HEK293 (cell line): ENCODE results near the gene ADORA3.

Experiments used
- CTCF ChIA-PET: fragments of 350-600 bp; formaldehyde crosslinking; extraction: SDS; loops from one replicate; lab custom pipeline; 2021; ENCODE audit warnings: antibody characterized with exemption; lab: Yijun Ruan, JAX
- POLR2A ChIA-PET: fragments of 300-600 bp; formaldehyde crosslinking; extraction: SDS; loops from one replicate; lab custom pipeline; 2020; ENCODE audit warnings: antibody characterized with exemption, inconsistent platforms; lab: Yijun Ruan, JAX
- H3K27ac ChIP-seq: fragments of 200-500 bp; sonication (Bioruptor generic); 2 replicates; pipeline ENCODE4 v1.5.1; 2014; ENCODE audit warnings: low read depth, low read length, control low read depth, inconsistent platforms; ENCODE audit errors: extremely low read depth
- H3K36me3 ChIP-seq, 2 experiments: fragments of 200-500 bp in 1 of 2; sonication (Bioruptor generic) in 1 of 2; 1 replicate in 1 of 2; 2 replicates in 1 of 2; pipeline ENCODE4 v1.5.1; 2014 to 2017; ENCODE audit warnings: inconsistent platforms in 2 of 2, low read length in 2 of 2; ENCODE audit not compliant: control insufficient read depth in 2 of 2, insufficient read depth in 1 of 2
- H3K4me1 ChIP-seq: fragments of 200-500 bp; sonication (Bioruptor generic); 2 replicates; pipeline ENCODE4 v1.5.1; 2014; ENCODE audit warnings: mild to moderate bottlenecking, low read length, inconsistent platforms; ENCODE audit not compliant: control insufficient read depth, insufficient read depth
- H3K4me3 ChIP-seq: 2 replicates; pipeline ENCODE4 v1.5.1; 2011; ENCODE audit warnings: low read depth, mild to moderate bottlenecking, control low read depth, low read length, moderate library complexity
- H3K9me3 ChIP-seq: fragments of 200-500 bp; sonication (Bioruptor generic); 2 replicates; pipeline ENCODE4 v1.5.1; 2014; ENCODE audit warnings: low read depth, low read length, inconsistent platforms; ENCODE audit not compliant: control insufficient read depth, insufficient read depth
- GLIS1 ChIP-seq: fragments of 450-650 bp; formaldehyde crosslinking; IDR thresholded peaks from 2 replicates; pipeline ENCODE4 v1.5.1; 2016; ENCODE audit warnings: missing biosample characterization, missing genetic modification characterization
- KLF17 ChIP-seq: fragments of 450-650 bp; formaldehyde crosslinking; IDR thresholded peaks from 2 replicates; pipeline ENCODE4 v1.5.1; 2016; ENCODE audit warnings: missing biosample characterization, missing genetic modification characterization
- PRDM1 ChIP-seq: fragments of 450-650 bp; formaldehyde crosslinking; IDR thresholded peaks from 2 replicates; pipeline ENCODE4; 2016; ENCODE audit warnings: missing biosample characterization, missing genetic modification characterization
- SALL2 ChIP-seq: fragments of 450-650 bp; formaldehyde crosslinking; IDR thresholded peaks from 2 replicates; pipeline ENCODE4 v1.5.0; 2017; ENCODE audit warnings: missing biosample characterization, mild to moderate bottlenecking, missing genetic modification characterization, borderline replicate concordance
- WT1 ChIP-seq: fragments of 450-650 bp; formaldehyde crosslinking; IDR thresholded peaks from 2 replicates; pipeline ENCODE4 v1.5.1; 2016; ENCODE audit warnings: missing biosample characterization, missing genetic modification characterization
- YY1 ChIP-seq: fragments of 450-650 bp; formaldehyde crosslinking; IDR thresholded peaks from 2 replicates; pipeline ENCODE4 v1.5.1; 2018; ENCODE audit warnings: missing biosample characterization, missing genetic modification characterization
- ZBTB10 ChIP-seq: fragments of 450-650 bp; formaldehyde crosslinking; IDR thresholded peaks from 2 replicates; pipeline ENCODE4 v1.5.1; 2016; ENCODE audit warnings: missing biosample characterization, missing genetic modification characterization
- ZBTB20 ChIP-seq: fragments of 450-650 bp; formaldehyde crosslinking; IDR thresholded peaks from 2 replicates; pipeline ENCODE4 v1.5.1; 2016; ENCODE audit warnings: missing biosample characterization, missing genetic modification characterization
- ZBTB44 ChIP-seq: fragments of 450-650 bp; IDR thresholded peaks from 2 replicates; pipeline ENCODE4 v1.5.1; 2018; ENCODE audit warnings: missing biosample characterization, mild to moderate bottlenecking, missing genetic modification characterization
- ZFP69B ChIP-seq: fragments of 450-650 bp; formaldehyde crosslinking; IDR thresholded peaks from 2 replicates; pipeline ENCODE4 v1.5.1; 2016; ENCODE audit warnings: missing biosample characterization, missing genetic modification characterization
- ZNF157 ChIP-seq: fragments of 450-650 bp; formaldehyde crosslinking; IDR thresholded peaks from 2 replicates; pipeline ENCODE4 v1.5.1; 2016; ENCODE audit warnings: missing biosample characterization, missing genetic modification characterization
- ZNF266 ChIP-seq: fragments of 450-650 bp; formaldehyde crosslinking; IDR thresholded peaks from 2 replicates; pipeline ENCODE4 v1.5.1; 2016; ENCODE audit warnings: missing biosample characterization, missing genetic modification characterization, low read depth
- ZNF335 ChIP-seq: fragments of 450-650 bp; formaldehyde crosslinking; conservative IDR thresholded peaks from 2 replicates; pipeline ENCODE4 v1.5.1; 2016; ENCODE audit warnings: missing biosample characterization, missing genetic modification characterization
- ZNF354C ChIP-seq: fragments of 450-650 bp; formaldehyde crosslinking; IDR thresholded peaks from 2 replicates; pipeline ENCODE4 v1.5.1; 2016; ENCODE audit warnings: missing biosample characterization, missing genetic modification characterization, low read depth, borderline replicate concordance
- ZNF366 ChIP-seq: fragments of 450-650 bp; formaldehyde crosslinking; conservative IDR thresholded peaks from 2 replicates; pipeline ENCODE4 v1.5.1; 2016; ENCODE audit warnings: missing biosample characterization, missing genetic modification characterization
- ZNF404 ChIP-seq: fragments of 450-650 bp; formaldehyde crosslinking; IDR thresholded peaks from 2 replicates; pipeline ENCODE4 v1.5.1; 2017; ENCODE audit warnings: missing biosample characterization, missing genetic modification characterization
- ZNF549 ChIP-seq: fragments of 450-650 bp; IDR thresholded peaks from 2 replicates; pipeline ENCODE4 v1.5.1; 2018; ENCODE audit warnings: missing biosample characterization, missing genetic modification characterization, mild to moderate bottlenecking, inconsistent platforms, moderate library complexity
- ZNF600 ChIP-seq: fragments of 450-650 bp; formaldehyde crosslinking; IDR thresholded peaks from 2 replicates; pipeline ENCODE4 v1.5.1; 2016; ENCODE audit warnings: missing biosample characterization, missing genetic modification characterization
- ZNF701 ChIP-seq: fragments of 450-650 bp; formaldehyde crosslinking; IDR thresholded peaks from 2 replicates; pipeline ENCODE4 v1.5.1; 2016; ENCODE audit warnings: missing biosample characterization, missing genetic modification characterization
- ZNF776 ChIP-seq: fragments of 450-650 bp; formaldehyde crosslinking; IDR thresholded peaks from 2 replicates; pipeline ENCODE4 v1.5.0; 2017; ENCODE audit warnings: missing biosample characterization, missing genetic modification characterization, borderline replicate concordance
- ZNF777 ChIP-seq: fragments of 450-650 bp; formaldehyde crosslinking; IDR thresholded peaks from 2 replicates; pipeline ENCODE4 v1.5.1; 2017; ENCODE audit warnings: missing biosample characterization, missing genetic modification characterization, borderline replicate concordance
- ZNF785 ChIP-seq: fragments of 450-650 bp; formaldehyde crosslinking; IDR thresholded peaks from 2 replicates; pipeline ENCODE4 v1.5.1; 2016; ENCODE audit warnings: missing biosample characterization, missing genetic modification characterization
- ZNF837 ChIP-seq: fragments of 450-650 bp; formaldehyde crosslinking; IDR thresholded peaks from 2 replicates; pipeline ENCODE4 v1.5.1; 2016; ENCODE audit warnings: missing biosample characterization, missing genetic modification characterization
- ZSCAN5A ChIP-seq: fragments of 450-650 bp; formaldehyde crosslinking; IDR thresholded peaks from 2 replicates; pipeline ENCODE4 v1.5.1; 2016; ENCODE audit warnings: missing biosample characterization, missing genetic modification characterization
- TF ChIP-seq, protein P1 (sequence below): fragments of 450-650 bp; formaldehyde crosslinking; IDR thresholded peaks from 2 replicates; pipeline ENCODE4 v1.5.1; 2016; ENCODE audit warnings: missing biosample characterization, missing genetic modification characterization

Gene ADORA3

DNA sequence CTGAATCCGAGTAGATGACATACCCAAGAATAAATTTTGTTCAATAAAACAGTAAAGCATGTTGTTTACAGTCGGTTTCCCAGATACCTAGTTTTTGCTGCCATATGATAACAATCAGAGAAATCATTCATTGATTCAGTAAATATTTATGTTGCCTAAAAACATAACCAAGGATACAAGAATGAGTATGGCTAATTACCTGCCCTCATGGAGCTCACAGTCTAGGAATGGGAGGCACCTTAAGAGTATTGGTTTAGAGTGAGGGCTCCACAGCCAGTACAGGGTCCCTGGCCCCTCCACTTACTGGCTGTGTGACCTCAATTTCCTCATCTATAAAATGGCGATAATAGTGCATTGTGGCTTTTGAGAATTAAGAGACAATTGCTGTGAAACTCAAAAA lies 53.2 kb downstream of the ADORA3 start:
- TF ChIP-seq ZNF366 (tag by site-specific recombination) (no peak), ZNF404 (no peak)
- no peaks in the 10 kb centered on the region for H3K9me3 ChIP-seq
- no peaks in the 10 kb centered on the region for H3K4me1 ChIP-seq
- H3K4me3 ChIP-seq, result peak overlapping the region; percentile 99
- no peak overlapping the region for H3K27ac ChIP-seq
- ChIA-PET CTCF (interaction anchor here (0.6 to 0.8 kb wide), 2 partner anchors 210 to 348 kb away, joined by 4 read pairs; no protein-coding TSS in a partner anchor), POLR2A (no interaction called here)
- peaks cover 16 to 71% of the 10 kb centered on the region in 2 experiments; a peak in 2 of 3 replicates for H3K36me3 ChIP-seq

DNA sequence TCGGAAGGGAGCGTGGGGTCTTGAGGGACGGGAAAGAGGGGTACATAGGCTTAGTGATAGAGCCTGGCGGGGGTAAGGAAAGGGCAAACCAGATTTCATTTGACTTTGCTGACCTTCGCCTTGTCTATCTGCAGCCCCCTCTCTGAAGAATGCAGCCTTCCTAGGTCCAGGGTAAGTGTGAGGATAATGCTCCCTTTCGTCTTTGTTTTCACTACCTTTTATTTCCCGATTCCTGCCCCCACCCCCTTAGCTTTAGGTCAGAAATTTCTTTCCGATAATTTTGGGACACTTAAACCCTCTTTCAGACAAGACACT lies 53.8 kb downstream of the ADORA3 start:
- CTCF ChIA-PET, result interaction anchor here (0.8 kb wide), 1 partner anchor 211 kb away, joined by 4 read pairs; no protein-coding TSS in a partner anchor
- H3K36me3 ChIP-seq, result peaks cover 16 to 71% of the 10 kb centered on the region in 2 experiments; a peak in 2 of 3 replicates
- POLR2A ChIA-PET, result interaction anchor here (1.2 kb wide), 1 partner anchor 289 kb away, joined by 3 read pairs; the partner anchor contains the start of gene INKA2
- no peak for TF ChIP-seq ZNF777 (tag by site-specific recombination)
- TF ChIP-seq ZNF354C, result no peak
- 0 out of 2 replicates have a peak, but pooled peaks have one; percentile 19 for TF ChIP-seq WT1 (tag by site-specific recombination)
- TF ChIP-seq ZNF785 (tag by site-specific recombination), result no peak
- peak; percentile 85; the same call in 1 of the 2 replicates for TF ChIP-seq PRDM1
- TF ChIP-seq ZNF776 (tag by site-specific recombination), result no peak
- TF ChIP-seq ZSCAN5A (tag by site-specific recombination), result 0 out of 2 replicates have a peak, but pooled peaks have one; percentile 17
- TF ChIP-seq ZBTB44 (tag by site-specific recombination), result no peak
- peak; percentile 40; the same call in 1 of the 2 replicates for TF ChIP-seq KLF17
- no peak for TF ChIP-seq ZBTB20
- 0 out of 2 replicates have a peak, but pooled peaks have one; percentile 2 for TF ChIP-seq ZBTB10
- no peak for TF ChIP-seq GLIS1
- no peak for TF ChIP-seq ZNF701
- no peak for TF ChIP-seq SALL2
- TF ChIP-seq ZFP69B (tag by site-specific recombination), result no peak
- TF ChIP-seq, protein P1, sequence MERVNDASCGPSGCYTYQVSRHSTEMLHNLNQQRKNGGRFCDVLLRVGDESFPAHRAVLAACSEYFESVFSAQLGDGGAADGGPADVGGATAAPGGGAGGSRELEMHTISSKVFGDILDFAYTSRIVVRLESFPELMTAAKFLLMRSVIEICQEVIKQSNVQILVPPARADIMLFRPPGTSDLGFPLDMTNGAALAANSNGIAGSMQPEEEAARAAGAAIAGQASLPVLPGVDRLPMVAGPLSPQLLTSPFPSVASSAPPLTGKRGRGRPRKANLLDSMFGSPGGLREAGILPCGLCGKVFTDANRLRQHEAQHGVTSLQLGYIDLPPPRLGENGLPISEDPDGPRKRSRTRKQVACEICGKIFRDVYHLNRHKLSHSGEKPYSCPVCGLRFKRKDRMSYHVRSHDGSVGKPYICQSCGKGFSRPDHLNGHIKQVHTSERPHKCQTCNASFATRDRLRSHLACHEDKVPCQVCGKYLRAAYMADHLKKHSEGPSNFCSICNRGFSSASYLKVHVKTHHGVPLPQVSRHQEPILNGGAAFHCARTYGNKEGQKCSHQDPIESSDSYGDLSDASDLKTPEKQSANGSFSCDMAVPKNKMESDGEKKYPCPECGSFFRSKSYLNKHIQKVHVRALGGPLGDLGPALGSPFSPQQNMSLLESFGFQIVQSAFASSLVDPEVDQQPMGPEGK (tag by site-specific recombination), result 0 out of 2 replicates have a peak, but pooled peaks have one; percentile 18
- TF ChIP-seq ZNF157, result no peak
- TF ChIP-seq ZNF600, result no peak
- TF ChIP-seq ZNF335 (tag by site-specific recombination), result peak; percentile 6; the same call in 1 of the 2 replicates
- TF ChIP-seq YY1 (tag by site-specific recombination), result no peak
- no peak for TF ChIP-seq ZNF266 (tag by site-specific recombination)
- TF ChIP-seq ZNF549 (tag by site-specific recombination), result no peak
- TF ChIP-seq ZNF837 (tag by site-specific recombination), result no peak

More for the DNA sequence above, 53.8 kb downstream of the ADORA3 start:
- peak overlapping the region; percentile 99 for H3K4me3 ChIP-seq
- H3K27ac ChIP-seq, result peak overlapping the region; percentile 54; the same call in 1 of the 2 replicates
- no peaks in the 10 kb centered on the region for H3K4me1 ChIP-seq
- no peaks in the 10 kb centered on the region for H3K9me3 ChIP-seq
